ENCODE data around the gene PGF. TPM values are rescaled to one million over a fixed set of nuclear protein-coding genes. Genes with fewer than 3 reads are reported as not detected.

PGF gene
- total RNA-seq, 1 experiment from 2014 or later: 6.4 TPM

DNA sequence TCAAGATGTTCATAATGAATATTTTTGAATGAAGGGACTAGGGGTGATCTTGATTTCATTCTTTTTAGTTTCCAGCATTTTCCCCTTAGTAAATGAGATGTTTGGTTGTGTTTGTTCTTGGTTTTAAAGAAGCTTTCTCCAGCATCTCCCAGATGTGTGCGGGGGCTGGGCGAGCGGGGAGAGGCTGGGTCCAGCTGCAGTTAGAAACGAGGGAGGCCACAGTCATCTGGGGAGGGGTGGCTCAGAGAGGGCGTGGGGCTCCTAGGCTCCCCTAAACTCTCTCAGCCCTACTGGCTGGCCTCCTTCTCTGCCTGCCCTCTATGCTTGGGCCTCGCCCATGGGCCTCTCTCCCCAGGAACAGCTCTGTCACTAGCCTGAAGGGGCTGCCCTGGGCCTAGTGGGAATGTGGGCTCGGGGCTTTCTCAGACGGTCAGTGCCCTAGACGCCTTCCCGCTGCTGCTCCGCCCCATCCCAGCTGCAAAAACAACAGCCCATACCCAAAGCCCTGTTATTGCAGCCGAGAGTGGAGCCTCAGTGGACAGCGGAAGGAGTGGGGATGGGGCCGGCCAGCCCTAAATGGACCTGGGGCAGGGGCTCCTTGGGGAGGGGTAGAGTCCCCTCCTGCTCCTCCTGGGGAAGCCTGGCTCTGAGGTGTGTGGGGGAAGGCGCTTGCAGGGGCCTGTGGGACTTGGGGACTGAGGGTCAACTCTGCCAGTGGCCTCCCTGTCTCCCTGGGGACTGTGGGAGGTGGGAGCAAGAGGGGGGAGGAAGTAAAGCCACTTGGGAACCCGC lies 29.0 kb upstream of the PGF start:
- ChIA-PET RAD21 (ENCODE audit: low non-redundant PET in 1 of 2, low total read pairs in 2 of 2, uncharacterized antibody in 2 of 2, unreplicated experiment in 2 of 2) (no interaction called here), POLR2A (no interaction called here), CTCF (no interaction called here)
- Histone ChIP-seq H3K27ac (ENCODE audit: low read depth, low read length) (no peak overlapping the region), H3K4me1 (ENCODE audit: control insufficient read depth in 1 of 2, insufficient read depth in 2 of 2, low read length in 2 of 2) (peaks cover 2 to 15% of the 10 kb centered on the region in 2 experiments; a peak in 2 of 4 replicates), H3K27me3 (ENCODE audit: insufficient read depth, low read length) (no peaks in the 10 kb centered on the region), H3K9me3 (ENCODE audit: control insufficient read depth in 1 of 2, insufficient read depth in 1 of 2, low read depth in 1 of 2, low read length in 2 of 2) (no peaks in the 10 kb centered on the region), H2AFZ (ENCODE audit: low read depth, low read length, poor library complexity, severe bottlenecking) (no peak overlapping the region), H3K9me2 (ENCODE audit: insufficient read depth) (no peaks in the 10 kb centered on the region), H3K9ac (ENCODE audit: low read length) (no peak overlapping the region), H4K20me1 (ENCODE audit: insufficient read depth) (no peaks in the 10 kb centered on the region), H3K79me2 (ENCODE audit: insufficient read depth, low read length) (no peaks in the 10 kb centered on the region), H3K36me3 (ENCODE audit: control insufficient read depth in 1 of 2, insufficient read depth in 2 of 2, low read length in 2 of 2) (no peaks in the 10 kb centered on the region), H3K4me2 (ENCODE audit: low read length) (no peak overlapping the region), H3K4me3 (replicated peaks in 1 of 2; ENCODE audit: low read depth in 1 of 2, low read length in 2 of 2) (no peak overlapping the region)
- BruUV-seq (replicated peaks): no TSS peak
- no peak for ATAC-seq
- TF ChIP-seq, protein P1, sequence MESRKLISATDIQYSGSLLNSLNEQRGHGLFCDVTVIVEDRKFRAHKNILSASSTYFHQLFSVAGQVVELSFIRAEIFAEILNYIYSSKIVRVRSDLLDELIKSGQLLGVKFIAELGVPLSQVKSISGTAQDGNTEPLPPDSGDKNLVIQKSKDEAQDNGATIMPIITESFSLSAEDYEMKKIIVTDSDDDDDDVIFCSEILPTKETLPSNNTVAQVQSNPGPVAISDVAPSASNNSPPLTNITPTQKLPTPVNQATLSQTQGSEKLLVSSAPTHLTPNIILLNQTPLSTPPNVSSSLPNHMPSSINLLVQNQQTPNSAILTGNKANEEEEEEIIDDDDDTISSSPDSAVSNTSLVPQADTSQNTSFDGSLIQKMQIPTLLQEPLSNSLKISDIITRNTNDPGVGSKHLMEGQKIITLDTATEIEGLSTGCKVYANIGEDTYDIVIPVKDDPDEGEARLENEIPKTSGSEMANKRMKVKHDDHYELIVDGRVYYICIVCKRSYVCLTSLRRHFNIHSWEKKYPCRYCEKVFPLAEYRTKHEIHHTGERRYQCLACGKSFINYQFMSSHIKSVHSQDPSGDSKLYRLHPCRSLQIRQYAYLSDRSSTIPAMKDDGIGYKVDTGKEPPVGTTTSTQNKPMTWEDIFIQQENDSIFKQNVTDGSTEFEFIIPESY (IDR thresholded peaks at IDR 0.05; ENCODE audit: extremely low read depth, insufficient replicate concordance, low read length): no peak
- no peak for TF ChIP-seq FOSL1 (IDR thresholded peaks at IDR 0.05; ENCODE audit: low read depth)
- TF ChIP-seq, protein P2, sequence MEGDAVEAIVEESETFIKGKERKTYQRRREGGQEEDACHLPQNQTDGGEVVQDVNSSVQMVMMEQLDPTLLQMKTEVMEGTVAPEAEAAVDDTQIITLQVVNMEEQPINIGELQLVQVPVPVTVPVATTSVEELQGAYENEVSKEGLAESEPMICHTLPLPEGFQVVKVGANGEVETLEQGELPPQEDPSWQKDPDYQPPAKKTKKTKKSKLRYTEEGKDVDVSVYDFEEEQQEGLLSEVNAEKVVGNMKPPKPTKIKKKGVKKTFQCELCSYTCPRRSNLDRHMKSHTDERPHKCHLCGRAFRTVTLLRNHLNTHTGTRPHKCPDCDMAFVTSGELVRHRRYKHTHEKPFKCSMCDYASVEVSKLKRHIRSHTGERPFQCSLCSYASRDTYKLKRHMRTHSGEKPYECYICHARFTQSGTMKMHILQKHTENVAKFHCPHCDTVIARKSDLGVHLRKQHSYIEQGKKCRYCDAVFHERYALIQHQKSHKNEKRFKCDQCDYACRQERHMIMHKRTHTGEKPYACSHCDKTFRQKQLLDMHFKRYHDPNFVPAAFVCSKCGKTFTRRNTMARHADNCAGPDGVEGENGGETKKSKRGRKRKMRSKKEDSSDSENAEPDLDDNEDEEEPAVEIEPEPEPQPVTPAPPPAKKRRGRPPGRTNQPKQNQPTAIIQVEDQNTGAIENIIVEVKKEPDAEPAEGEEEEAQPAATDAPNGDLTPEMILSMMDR (IDR thresholded peaks at IDR 0.05 in 2 of 3, conservative IDR thresholded peaks at IDR 0.05 in 1 of 3; ENCODE audit: borderline replicate concordance in 1 of 3, insufficient read depth in 1 of 3, low read depth in 2 of 3, low read length in 2 of 3): no peak
- no peak for TF ChIP-seq SP1 (IDR thresholded peaks at IDR 0.05; ENCODE audit: low read depth)
- no peak for TF ChIP-seq EZH2 (IDR thresholded peaks at IDR 0.05)
- no peak for TF ChIP-seq TCF7L2 (IDR thresholded peaks at IDR 0.05; ENCODE audit: borderline replicate concordance, extremely low read depth, insufficient read depth, insufficient read length)
- no peak for TF ChIP-seq SIN3A (IDR thresholded peaks at IDR 0.05; ENCODE audit: low read depth)
- no peak for TF ChIP-seq CEBPB (IDR thresholded peaks at IDR 0.05; ENCODE audit: low read depth)
- intact Hi-C loops (cut with micrococcal nuclease): no loop called here
- DNase-seq (ENCODE audit: low read depth, low spot score): no peak
